ENCODE measurements around the gene PQBP1.
A peak's percentile ranks its signal among the peaks of the same experiment; 100 is the strongest.
"Not testable (repeated sequence)": the region's sequence is repeated elsewhere in the genome, so short reads cannot be mapped to it uniquely, and the experiment has no call there.

Gene PQBP1, protein sequence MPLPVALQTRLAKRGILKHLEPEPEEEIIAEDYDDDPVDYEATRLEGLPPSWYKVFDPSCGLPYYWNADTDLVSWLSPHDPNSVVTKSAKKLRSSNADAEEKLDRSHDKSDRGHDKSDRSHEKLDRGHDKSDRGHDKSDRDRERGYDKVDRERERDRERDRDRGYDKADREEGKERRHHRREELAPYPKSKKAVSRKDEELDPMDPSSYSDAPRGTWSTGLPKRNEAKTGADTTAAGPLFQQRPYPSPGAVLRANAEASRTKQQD

DNA sequence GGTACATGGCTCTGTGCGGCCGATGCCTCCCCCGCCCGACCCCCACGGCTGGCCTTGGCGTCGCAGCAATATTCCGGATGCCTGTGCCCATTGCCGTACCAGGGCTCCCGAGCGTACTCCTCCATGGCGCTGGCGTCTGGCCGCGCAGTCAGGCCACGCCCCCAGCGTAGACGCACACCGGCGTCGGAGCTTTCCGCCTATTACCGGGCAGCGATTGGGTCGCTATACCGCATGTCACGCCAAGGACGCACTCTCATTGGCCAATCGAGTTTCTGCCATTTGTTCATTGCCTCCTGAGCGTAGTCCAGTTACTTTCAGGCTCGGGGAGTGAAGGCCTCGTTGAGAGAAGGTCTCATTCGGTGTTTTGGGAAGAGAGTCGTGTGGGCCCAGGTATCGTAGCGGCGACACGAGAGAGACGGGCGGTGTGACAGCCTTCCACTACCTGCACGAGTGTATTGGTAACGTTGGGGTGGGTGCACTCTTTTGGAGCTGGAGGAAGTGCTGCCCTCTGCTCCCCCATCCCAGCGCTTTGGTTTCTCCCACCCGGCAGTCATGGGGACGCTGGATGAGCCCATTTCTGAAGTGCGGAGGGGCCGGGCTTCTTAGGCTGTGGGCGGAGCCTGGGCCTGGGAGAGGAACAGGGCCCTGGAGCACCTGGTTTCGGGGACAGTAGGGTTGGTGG lies at the start of gene PQBP1, which contains the start of gene TIMM17B:
Gene PQBP1, plus strand, starts transcription at position 306 of the 682 bp plus-strand sequence. CDS start 580 bp downstream, outside the sequence.
Gene TIMM17B, minus strand, starts transcription at position 144 of the 682 bp plus-strand sequence. Its CDS starts 19 bp downstream, at position 125.
- peaks cover 59% of the 10 kb centered on the region for H3K36me3 ChIP-seq (ENCODE audit: insufficient read depth, low read length)
- H3K9me3 ChIP-seq (ENCODE audit: low read length): no peaks in the 10 kb centered on the region
- no peaks in the 10 kb centered on the region for H3K27me3 ChIP-seq (ENCODE audit: insufficient read depth, low read length)
- TF ChIP-seq, protein P1, sequence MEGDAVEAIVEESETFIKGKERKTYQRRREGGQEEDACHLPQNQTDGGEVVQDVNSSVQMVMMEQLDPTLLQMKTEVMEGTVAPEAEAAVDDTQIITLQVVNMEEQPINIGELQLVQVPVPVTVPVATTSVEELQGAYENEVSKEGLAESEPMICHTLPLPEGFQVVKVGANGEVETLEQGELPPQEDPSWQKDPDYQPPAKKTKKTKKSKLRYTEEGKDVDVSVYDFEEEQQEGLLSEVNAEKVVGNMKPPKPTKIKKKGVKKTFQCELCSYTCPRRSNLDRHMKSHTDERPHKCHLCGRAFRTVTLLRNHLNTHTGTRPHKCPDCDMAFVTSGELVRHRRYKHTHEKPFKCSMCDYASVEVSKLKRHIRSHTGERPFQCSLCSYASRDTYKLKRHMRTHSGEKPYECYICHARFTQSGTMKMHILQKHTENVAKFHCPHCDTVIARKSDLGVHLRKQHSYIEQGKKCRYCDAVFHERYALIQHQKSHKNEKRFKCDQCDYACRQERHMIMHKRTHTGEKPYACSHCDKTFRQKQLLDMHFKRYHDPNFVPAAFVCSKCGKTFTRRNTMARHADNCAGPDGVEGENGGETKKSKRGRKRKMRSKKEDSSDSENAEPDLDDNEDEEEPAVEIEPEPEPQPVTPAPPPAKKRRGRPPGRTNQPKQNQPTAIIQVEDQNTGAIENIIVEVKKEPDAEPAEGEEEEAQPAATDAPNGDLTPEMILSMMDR (IDR thresholded peaks at IDR 0.05; ENCODE audit: low read length): no peak
- no peak for TF ChIP-seq EZH2 (IDR thresholded peaks at IDR 0.05; ENCODE audit: borderline replicate concordance, low read length)
- no peaks in the 10 kb centered on the region for H3F3A ChIP-seq (ENCODE audit: insufficient read depth, low read length)
- H3K27ac ChIP-seq (ENCODE audit: low read depth, low read length, poor library complexity, severe bottlenecking): peak within 1 kb of the TSS; percentile 90
- peaks cover 13% of the 10 kb centered on the region; the same call in 1 of the 2 replicates for H3K79me2 ChIP-seq (ENCODE audit: insufficient read depth, low read length)
- H3K4me3 ChIP-seq (ENCODE audit: low read depth, low read length, poor library complexity, severe bottlenecking): peak within 1 kb of the TSS; percentile 100
- H4K20me1 ChIP-seq (ENCODE audit: insufficient read depth, low read length): no peaks in the 10 kb centered on the region
- no peaks in the 10 kb centered on the region for H3K9me2 ChIP-seq (ENCODE audit: low read depth, low read length)
- H3K9ac ChIP-seq (ENCODE audit: low read length): peak within 1 kb of the TSS; percentile 99
- peak within 1 kb of the TSS; percentile 96 for H3K4me2 ChIP-seq (ENCODE audit: low read length)
- H2AFZ ChIP-seq (ENCODE audit: low read length): no peak within 1 kb of the TSS
- peaks cover 22% of the 10 kb centered on the region for H3K4me1 ChIP-seq (ENCODE audit: insufficient read depth, low read length, severe bottlenecking)

DNA sequence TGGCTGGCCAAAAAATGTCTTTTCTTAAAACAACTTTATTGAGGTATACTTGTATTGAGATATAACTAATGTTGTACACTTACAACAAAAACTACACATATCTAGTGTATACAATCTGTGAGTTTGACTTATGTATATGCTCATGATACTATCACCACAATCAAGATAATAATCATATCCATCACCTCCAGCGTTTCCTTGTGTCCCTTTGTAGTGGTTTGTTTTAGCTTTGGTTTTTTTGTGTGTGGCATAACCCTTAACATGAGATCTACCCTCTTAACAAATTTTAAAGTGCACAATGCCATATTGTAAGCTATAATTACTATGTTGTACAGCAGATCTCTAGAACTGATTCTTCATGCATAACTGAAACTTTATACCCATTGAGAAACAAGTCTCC lies 48.9 kb upstream of the PQBP1 start:
- H2AFZ ChIP-seq (ENCODE audit: low read length): no peak overlapping the region
- H3K79me2 ChIP-seq (ENCODE audit: insufficient read depth, low read length): no peaks in the 10 kb centered on the region
- H3K4me3 ChIP-seq (ENCODE audit: low read depth, low read length, poor library complexity, severe bottlenecking): no peak overlapping the region
- no peak overlapping the region for H3K9ac ChIP-seq (ENCODE audit: low read length)
- no peaks in the 10 kb centered on the region for H3K4me1 ChIP-seq (ENCODE audit: insufficient read depth, low read length, severe bottlenecking)
- TF ChIP-seq, protein P1 (IDR thresholded peaks at IDR 0.05; ENCODE audit: low read length): no peak
- TF ChIP-seq EZH2 (IDR thresholded peaks at IDR 0.05; ENCODE audit: borderline replicate concordance, low read length): no peak
- H3K27me3 ChIP-seq (ENCODE audit: insufficient read depth, low read length): no peaks in the 10 kb centered on the region
- H4K20me1 ChIP-seq (ENCODE audit: insufficient read depth, low read length): no peaks in the 10 kb centered on the region
- no peaks in the 10 kb centered on the region for H3K9me3 ChIP-seq (ENCODE audit: low read length)
- H3K4me2 ChIP-seq (ENCODE audit: low read length): no peak overlapping the region
- no peaks in the 10 kb centered on the region for H3K36me3 ChIP-seq (ENCODE audit: insufficient read depth, low read length)
- H3K27ac ChIP-seq (ENCODE audit: low read depth, low read length, poor library complexity, severe bottlenecking): no peak overlapping the region
- H3K9me2 ChIP-seq (ENCODE audit: low read depth, low read length): no peaks in the 10 kb centered on the region
- H3F3A ChIP-seq (ENCODE audit: insufficient read depth, low read length): no peaks in the 10 kb centered on the region

DNA sequence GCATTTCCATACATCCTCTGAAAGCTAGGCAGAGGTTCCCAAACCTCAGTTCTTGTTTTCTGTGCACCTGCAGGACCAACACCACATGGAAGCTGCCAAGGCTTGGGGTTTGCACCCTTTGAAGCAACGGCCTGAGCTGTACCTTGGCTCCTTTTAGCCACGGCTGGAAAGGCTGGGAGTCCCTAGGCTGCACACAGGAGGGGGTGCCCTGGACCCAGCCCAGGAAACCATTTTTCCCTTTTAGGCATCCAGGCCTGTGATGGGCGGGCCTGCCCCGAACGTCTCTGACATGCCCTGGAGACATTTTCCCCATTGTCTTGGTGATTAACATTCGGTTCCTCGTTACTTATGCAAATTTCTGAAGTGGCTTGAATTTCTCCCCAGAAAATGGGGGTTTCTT lies 44.9 kb upstream of the PQBP1 start:
- no peak overlapping the region for H2AFZ ChIP-seq (ENCODE audit: low read length)
- TF ChIP-seq EZH2 (IDR thresholded peaks at IDR 0.05; ENCODE audit: borderline replicate concordance, low read length): no peak
- TF ChIP-seq, protein P1 (IDR thresholded peaks at IDR 0.05; ENCODE audit: low read length): no peak
- no peak overlapping the region for H3K4me2 ChIP-seq (ENCODE audit: low read length)
- no peak overlapping the region for H3K27ac ChIP-seq (ENCODE audit: low read depth, low read length, poor library complexity, severe bottlenecking)
- no peaks in the 10 kb centered on the region for H3K79me2 ChIP-seq (ENCODE audit: insufficient read depth, low read length)
- H3K9ac ChIP-seq (ENCODE audit: low read length): no peak overlapping the region
- H3K27me3 ChIP-seq (ENCODE audit: insufficient read depth, low read length): no peaks in the 10 kb centered on the region
- no peak overlapping the region for H3K4me3 ChIP-seq (ENCODE audit: low read depth, low read length, poor library complexity, severe bottlenecking)
- H4K20me1 ChIP-seq (ENCODE audit: insufficient read depth, low read length): no peaks in the 10 kb centered on the region
- H3K36me3 ChIP-seq (ENCODE audit: insufficient read depth, low read length): no peaks in the 10 kb centered on the region
- no peaks in the 10 kb centered on the region for H3K9me3 ChIP-seq (ENCODE audit: low read length)
- H3F3A ChIP-seq (ENCODE audit: insufficient read depth, low read length): no peaks in the 10 kb centered on the region
- H3K9me2 ChIP-seq (ENCODE audit: low read depth, low read length): no peaks in the 10 kb centered on the region
- H3K4me1 ChIP-seq (ENCODE audit: insufficient read depth, low read length, severe bottlenecking): no peaks in the 10 kb centered on the region

DNA sequence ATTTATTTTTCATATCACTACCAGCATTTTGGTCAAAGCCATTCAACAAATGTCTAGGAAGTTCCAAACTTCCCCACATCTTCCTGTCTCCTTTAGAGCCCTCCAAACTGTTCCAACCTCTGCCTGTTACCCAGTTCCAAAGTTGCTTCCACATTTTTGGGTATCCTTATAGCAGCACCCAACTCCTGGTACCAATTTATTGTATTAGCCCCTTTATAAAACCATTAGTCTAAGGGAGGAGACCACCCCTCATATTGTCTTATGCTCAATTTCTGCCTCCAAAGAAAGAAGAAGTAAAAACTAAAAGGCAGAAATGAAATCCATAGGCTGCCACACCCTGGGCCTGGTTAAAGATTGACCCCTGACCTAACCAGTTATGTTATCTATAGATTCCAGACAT lies 44.2 kb upstream of the PQBP1 start:
- H3K4me2 ChIP-seq (ENCODE audit: low read length); H3K36me3 ChIP-seq (ENCODE audit: insufficient read depth, low read length); H4K20me1 ChIP-seq (ENCODE audit: insufficient read depth, low read length); H3K9me3 ChIP-seq (ENCODE audit: low read length); H3K9me2 ChIP-seq (ENCODE audit: low read depth, low read length); H3K79me2 ChIP-seq (ENCODE audit: insufficient read depth, low read length); H3K4me1 ChIP-seq (ENCODE audit: insufficient read depth, low read length, severe bottlenecking); H2AFZ ChIP-seq (ENCODE audit: low read length); H3K27me3 ChIP-seq (ENCODE audit: insufficient read depth, low read length); H3K9ac ChIP-seq (ENCODE audit: low read length); H3K27ac ChIP-seq (ENCODE audit: low read depth, low read length, poor library complexity, severe bottlenecking); H3F3A ChIP-seq (ENCODE audit: insufficient read depth, low read length); H3K4me3 ChIP-seq (ENCODE audit: low read depth, low read length, poor library complexity, severe bottlenecking): not testable (repeated sequence)

DNA sequence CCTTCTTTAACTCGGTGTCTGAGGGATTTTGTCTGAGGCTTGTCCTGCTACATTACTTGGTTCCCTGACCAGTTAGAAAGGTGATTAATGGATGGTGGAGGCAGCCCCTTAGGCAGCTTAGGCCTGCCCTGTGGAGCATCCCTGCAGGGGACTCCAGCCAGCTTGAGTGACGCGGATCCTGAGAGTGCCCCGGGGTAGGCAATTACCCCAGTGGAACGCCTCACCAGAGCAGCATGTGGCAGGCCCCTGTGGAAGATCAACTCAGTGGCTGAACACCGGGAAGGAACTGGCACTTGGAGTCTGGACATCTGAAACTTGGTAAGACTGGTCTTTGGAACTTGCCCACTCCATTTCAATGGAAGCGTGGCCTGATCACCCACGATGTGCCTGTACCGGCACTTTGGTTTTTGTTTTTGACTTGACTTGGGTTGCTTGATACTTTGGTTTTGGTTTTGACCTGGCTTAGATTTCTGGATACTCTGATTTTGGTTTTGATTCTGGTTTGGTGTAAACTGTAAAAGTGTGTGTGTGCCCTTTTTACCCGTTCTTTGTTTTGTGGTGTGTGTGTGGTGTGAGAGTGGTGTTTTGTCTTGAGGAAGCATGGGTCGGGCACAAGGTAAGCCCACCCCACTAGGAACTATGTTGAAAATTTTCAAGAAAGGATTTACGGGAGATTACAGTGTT lies 43.5 kb upstream of the PQBP1 start:
- H3F3A ChIP-seq (ENCODE audit: insufficient read depth, low read length); H3K9me2 ChIP-seq (ENCODE audit: low read depth, low read length); H3K27ac ChIP-seq (ENCODE audit: low read depth, low read length, poor library complexity, severe bottlenecking); H3K9ac ChIP-seq (ENCODE audit: low read length); H3K79me2 ChIP-seq (ENCODE audit: insufficient read depth, low read length); H3K36me3 ChIP-seq (ENCODE audit: insufficient read depth, low read length); H3K9me3 ChIP-seq (ENCODE audit: low read length); H3K4me2 ChIP-seq (ENCODE audit: low read length); H3K27me3 ChIP-seq (ENCODE audit: insufficient read depth, low read length); H2AFZ ChIP-seq (ENCODE audit: low read length); H3K4me3 ChIP-seq (ENCODE audit: low read depth, low read length, poor library complexity, severe bottlenecking); H4K20me1 ChIP-seq (ENCODE audit: insufficient read depth, low read length); H3K4me1 ChIP-seq (ENCODE audit: insufficient read depth, low read length, severe bottlenecking): not testable (repeated sequence)

Data from OCI-LY1 (cell line).